ENCODE results near the gene PSD. TPM values are rescaled to one million over a fixed set of nuclear protein-coding genes. Genes with fewer than 3 reads are reported as not detected.

The PSD gene
- total and polyA plus RNA-seq, 2 donors (not counting 3 experiments of a cell fraction or from before 2014, with no cell fraction given): 0.10 to 0.40 TPM

- intact Hi-C loops (cut with micrococcal nuclease): no loop called here
- no peaks in the 10 kb centered on the region for H3K36me3 ChIP-seq (ENCODE audit: control insufficient read depth in 2 of 2, extremely low read depth in 1 of 2, insufficient read depth in 2 of 2, low read length in 2 of 2)
- H4K20me1 ChIP-seq (replicated peaks; ENCODE audit: control insufficient read depth, extremely low read depth, insufficient read depth, low read length): no peaks in the 10 kb centered on the region
- DNase-seq (ENCODE audit: low read depth, low spot score): no peak
- H3K9me1 ChIP-seq (replicated peaks; ENCODE audit: control insufficient read depth, extremely low read depth, insufficient read depth, low read length): no peaks in the 10 kb centered on the region
- no peak overlapping the region for H3K27ac ChIP-seq (ENCODE audit: insufficient read depth, low read depth, low read length)
- no peaks in the 10 kb centered on the region for H3K9me3 ChIP-seq (replicated peaks; ENCODE audit: control insufficient read depth, insufficient read depth, low read length)
- H3K9ac ChIP-seq (replicated peaks; ENCODE audit: extremely low read depth, insufficient read depth, low read length): no peak overlapping the region
- H3K79me2 ChIP-seq (ENCODE audit: control insufficient read depth, insufficient read depth, low read length): no peaks in the 10 kb centered on the region
- ChIA-PET CTCF (interaction anchor here (0.7 to 1.4 kb wide), 3 partner anchors 11 to 16 kb away, joined by 3 read pairs; no protein-coding TSS in a partner anchor), POLR2A (no interaction called here)
- FAIRE-seq: no peak
- no peak overlapping the region for H3K4me2 ChIP-seq (ENCODE audit: insufficient read depth, low read length)
- no peak for TF ChIP-seq EZH2 (IDR thresholded peaks at IDR 0.05; ENCODE audit: borderline replicate concordance, low read depth, low read length, severe bottlenecking)
- TF ChIP-seq POLR2AphosphoS5 (IDR thresholded peaks at IDR 0.05; ENCODE audit: insufficient read depth, low read depth, low read length): no peak
- no peak for TF ChIP-seq GATA2 (IDR thresholded peaks at IDR 0.05; ENCODE audit: insufficient read depth, insufficient read length, low read depth, low read length)
- TF ChIP-seq POLR2A (IDR thresholded peaks at IDR 0.05; ENCODE audit: low read depth, low read length): no peak
- no peak for TF ChIP-seq MAX (IDR thresholded peaks at IDR 0.05; ENCODE audit: insufficient read depth, insufficient read length)
- TF ChIP-seq FOS (IDR thresholded peaks at IDR 0.05; ENCODE audit: borderline replicate concordance, insufficient read depth, low read length): no peak
- TF ChIP-seq JUN (IDR thresholded peaks at IDR 0.05; ENCODE audit: borderline replicate concordance, insufficient read depth, insufficient read length, low read depth): no peak
- no peak for TF ChIP-seq CTCF (IDR thresholded peaks at IDR 0.05; ENCODE audit: extremely low read depth in 1 of 2, insufficient read depth in 1 of 2, low read depth in 1 of 2, low read length in 2 of 2)
- TF ChIP-seq MYC (IDR thresholded peaks at IDR 0.05; ENCODE audit: low read depth, low read length): no peak
- no TSS peak for BruUV-seq (replicated peaks)
- no peak overlapping the region for H2AFZ ChIP-seq (ENCODE audit: low read depth, low read length)
- H3K4me3 ChIP-seq (replicated peaks in 1 of 3; ENCODE audit: insufficient read depth in 1 of 3, low read depth in 1 of 3, low read length in 3 of 3): no peak overlapping the region
- H3K4me1 ChIP-seq (ENCODE audit: control insufficient read depth, extremely low read depth, insufficient read depth, low read length): peaks cover 2% of the 10 kb centered on the region
- peaks cover 25 to 41% of the 10 kb centered on the region in 2 experiments for H3K27me3 ChIP-seq (ENCODE audit: control insufficient read depth in 2 of 2, insufficient read depth in 2 of 2, low read length in 2 of 2)
- dilution Hi-C loops (cut with MboI; ENCODE audit: extremely low pct_ligation_motif_present, low sequenced_read_pairs): no loop called here
These were observed 3.8 kb downstream of the PSD start for GRCh38 chr10:102414749-102415148.
